DMS 273 (cell line): ENCODE results near the gene PLXDC2.

Experiments
- DNase-seq: peaks from one replicate; lab custom pipeline; 2025; ENCODE audit not compliant: unreplicated experiment; lab: John Stamatoyannopoulos, UW

The PLXDC2 gene

DNA sequence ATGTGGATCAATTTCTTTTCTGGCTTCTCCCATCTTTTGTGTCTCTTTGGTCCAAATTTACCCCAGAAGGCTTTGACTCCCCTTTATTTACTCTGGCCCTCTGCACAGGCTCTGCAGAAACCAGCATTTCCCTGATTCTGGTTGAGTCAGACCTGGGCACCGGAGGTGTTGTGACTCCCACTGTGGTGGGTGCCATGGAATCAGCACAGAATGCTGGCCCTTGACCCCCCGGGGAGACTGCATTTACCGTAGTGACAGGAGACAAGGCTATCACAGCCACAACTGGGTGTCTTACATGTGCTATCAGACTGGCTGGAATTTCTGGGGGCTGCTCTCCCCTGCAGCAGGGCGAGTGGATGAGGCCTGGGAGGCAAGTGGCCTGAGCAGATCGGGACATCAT, 37.6 kb downstream of the PLXDC2 start:
- DNase-seq, result no peak

DNA sequence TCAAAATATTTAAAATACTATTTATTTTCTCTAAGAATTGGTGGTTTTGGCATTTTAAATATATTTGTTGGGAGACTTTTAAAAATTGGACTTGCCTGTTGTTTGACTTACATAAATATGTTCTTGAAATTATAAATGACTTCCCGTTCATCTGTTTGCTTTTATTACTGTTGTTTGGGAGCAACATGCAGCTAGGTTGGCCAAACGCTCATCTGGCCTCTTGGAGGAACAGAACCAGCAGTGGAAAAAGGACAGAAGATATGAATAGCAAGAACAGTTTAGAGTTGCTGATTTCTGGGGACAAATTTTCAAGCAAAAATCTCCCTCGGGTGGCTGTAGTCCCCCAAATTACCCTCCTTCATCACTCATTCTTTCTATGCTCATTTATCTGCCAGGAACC, 41.6 kb downstream of the PLXDC2 start:
- DNase-seq, result no peak

GRCh38 chr10:19860107-19860506, 43.9 kb downstream of the PLXDC2 start:
- DNase-seq, result no peak

- DNase-seq, result no peak
Observed at GRCh38 chr10:19862811-19863515, 46.7 kb downstream of the PLXDC2 start.

- no peak for DNase-seq
Observed at GRCh38 chr10:19865676-19866075, 49.4 kb downstream of the PLXDC2 start.

DNA sequence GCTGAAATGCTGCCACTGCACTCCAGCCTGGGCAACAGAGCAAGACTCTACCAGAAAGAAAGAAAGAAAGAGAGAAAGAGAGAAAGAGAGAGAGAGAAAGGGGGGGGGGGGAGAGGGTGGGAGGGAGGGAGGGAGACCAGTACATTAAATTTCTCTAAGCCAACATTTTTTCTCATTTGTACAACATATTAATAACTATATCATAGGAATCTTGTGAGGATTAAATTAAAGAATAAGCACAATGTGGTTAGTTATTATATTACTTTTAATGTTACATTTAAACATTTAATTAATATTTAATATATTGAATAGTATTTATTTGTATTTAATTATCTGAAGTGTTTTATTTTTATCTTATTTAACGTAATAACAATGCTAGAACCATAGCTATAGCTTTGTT, 53.1 kb downstream of the PLXDC2 start:
- no peak for DNase-seq

DNA sequence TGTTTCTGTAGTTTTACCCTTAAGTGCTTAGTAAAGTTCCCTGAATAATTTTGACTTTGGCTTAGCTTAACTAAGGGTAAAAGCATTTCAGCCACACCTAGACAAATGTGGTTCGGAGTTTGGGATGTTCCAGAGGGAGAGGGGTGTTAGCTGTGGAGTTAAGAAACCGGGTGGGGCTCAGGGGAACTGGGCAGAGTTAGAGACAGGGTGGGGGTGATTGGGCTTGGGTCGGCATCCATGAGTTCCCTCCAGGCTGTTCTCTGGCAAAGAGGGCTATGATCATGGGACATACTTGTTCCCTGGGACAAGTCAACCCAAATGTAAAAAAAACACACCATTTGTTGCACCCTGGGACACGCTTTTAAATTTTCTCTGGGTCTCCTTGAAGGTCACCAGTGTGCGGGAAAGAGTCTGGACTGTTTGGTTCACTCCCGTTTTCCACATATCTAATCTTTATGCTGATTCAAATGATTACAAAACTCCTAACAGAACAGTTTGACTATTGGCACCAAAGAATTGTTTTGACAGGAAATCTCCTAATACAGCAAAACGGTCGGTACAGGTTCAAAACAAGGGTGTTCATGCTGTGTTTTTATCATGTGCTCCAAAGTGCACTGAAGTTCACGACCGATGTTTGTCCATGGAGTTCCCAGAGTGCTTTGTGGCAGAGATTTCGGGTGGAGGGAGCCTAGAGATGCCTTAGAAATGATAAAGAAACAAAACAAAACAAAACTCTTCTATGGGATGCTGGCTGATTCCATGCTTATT, 56.5 kb downstream of the PLXDC2 start:
- DNase-seq, result no peak

DNA sequence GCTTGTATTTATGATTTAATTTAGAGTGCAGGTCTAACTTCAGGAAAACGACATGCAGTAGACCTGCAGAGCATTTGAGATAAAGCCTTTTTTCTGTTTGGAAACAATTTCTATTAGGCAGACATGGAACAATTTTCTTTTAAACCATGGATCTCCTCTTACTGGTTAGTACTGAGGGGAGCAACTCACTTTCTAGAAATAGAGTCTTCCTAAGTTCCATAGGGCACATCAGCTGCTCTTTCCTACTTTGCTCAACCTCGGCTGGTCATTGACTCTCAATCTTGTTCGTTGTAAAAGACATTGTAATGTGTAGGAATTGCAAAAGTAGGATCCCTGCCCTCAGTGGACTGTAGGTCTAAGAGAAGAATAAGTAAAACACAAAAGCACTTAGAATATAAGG, 58.0 kb downstream of the PLXDC2 start:
- no peak for DNase-seq

- no peak for DNase-seq
Observed at GRCh38 chr10:19874791-19875190, 58.6 kb downstream of the PLXDC2 start.

GRCh38 chr10:19876570-19876969, 60.3 kb downstream of the PLXDC2 start:
- no peak for DNase-seq

DNA sequence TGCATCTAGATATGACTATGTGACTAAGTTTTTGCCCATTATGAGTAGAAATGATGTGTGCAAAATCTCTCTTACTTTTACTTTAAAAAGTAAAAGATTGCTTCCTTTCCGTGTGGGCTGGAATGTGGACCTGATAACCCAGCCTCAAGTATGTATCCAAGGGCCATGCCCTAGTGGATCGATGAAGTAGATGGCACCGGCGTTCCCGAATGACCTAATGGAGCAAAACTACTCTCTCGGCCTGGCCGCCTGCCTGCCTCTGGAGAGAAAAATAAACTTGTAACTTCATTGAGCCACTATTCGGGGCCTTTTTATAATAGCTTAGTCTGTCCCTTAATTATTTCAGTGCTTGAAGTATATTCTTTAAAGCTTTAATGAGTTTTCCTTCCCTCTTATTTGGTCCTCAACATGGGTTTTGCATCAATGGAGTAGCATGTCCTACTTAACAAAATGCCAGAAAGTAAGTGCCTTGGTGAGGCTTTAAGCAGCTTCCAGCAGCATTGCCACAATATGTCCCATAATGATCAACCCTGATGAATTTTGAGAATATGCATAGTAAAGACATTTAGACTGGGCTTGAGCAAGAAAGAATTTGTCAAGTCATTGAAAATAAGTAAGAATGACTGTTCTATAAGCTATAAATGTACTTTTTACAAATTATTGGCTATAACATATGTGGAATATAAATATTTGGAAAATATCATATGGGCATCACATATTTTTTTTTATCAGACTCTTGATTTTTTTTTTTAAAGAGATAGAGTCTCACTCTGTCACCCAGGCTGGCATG, 61.4 kb downstream of the PLXDC2 start:
- no peak for DNase-seq

- DNase-seq, result no peak
Observed at GRCh38 chr10:19882621-19883020, 66.4 kb downstream of the PLXDC2 start.

- no peak for DNase-seq
Observed at GRCh38 chr10:19888061-19888660, 71.9 kb downstream of the PLXDC2 start.

DNA sequence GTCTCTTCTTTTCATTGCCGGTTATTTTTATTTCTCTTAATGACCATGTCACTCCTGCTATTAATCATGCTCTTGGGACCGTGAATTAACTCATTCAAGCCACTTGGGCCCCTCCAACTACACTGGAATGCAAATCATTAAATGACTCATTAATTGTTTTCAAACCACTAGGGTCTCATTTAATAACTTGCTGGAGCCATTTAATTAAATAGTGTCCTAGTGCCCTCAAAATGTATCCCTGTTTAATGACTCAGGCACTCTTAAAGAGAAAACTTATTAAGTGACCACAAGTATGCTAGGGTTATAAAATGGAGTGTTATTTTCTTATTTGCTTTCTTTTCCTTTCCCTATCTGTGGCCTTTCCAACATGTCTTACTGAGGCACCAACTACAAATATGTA, 73.0 kb downstream of the PLXDC2 start:
- no peak for DNase-seq

DNA sequence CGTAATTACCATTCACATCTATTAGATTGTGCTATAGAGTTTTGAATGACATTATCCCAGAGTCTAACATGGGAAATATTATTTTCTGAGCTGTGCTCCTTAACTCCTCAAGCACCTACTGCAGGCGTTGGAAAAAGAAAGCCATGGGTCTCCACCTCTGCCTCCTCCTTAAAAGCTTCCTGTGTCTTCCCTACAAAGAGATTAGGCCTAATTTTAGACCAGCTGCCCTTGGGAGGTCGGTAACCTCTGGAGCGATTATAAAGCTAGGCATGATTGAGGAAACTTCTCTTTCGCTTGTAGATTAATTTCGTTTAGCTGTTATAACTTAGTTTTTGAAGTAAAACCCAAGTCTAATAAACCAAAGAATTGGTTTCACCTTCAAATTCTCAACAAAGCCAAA, 75.2 kb downstream of the PLXDC2 start:
- DNase-seq, result no peak

- no peak for DNase-seq
Observed at GRCh38 chr10:19892270-19892669, 76.0 kb downstream of the PLXDC2 start.

GRCh38 chr10:19892677-19893076, 76.4 kb downstream of the PLXDC2 start:
- DNase-seq, result no peak

GRCh38 chr10:19895500-19895899, 79.3 kb downstream of the PLXDC2 start:
- no peak for DNase-seq

GRCh38 chr10:19902456-19902855, 86.2 kb downstream of the PLXDC2 start:
- DNase-seq, result no peak

DNA sequence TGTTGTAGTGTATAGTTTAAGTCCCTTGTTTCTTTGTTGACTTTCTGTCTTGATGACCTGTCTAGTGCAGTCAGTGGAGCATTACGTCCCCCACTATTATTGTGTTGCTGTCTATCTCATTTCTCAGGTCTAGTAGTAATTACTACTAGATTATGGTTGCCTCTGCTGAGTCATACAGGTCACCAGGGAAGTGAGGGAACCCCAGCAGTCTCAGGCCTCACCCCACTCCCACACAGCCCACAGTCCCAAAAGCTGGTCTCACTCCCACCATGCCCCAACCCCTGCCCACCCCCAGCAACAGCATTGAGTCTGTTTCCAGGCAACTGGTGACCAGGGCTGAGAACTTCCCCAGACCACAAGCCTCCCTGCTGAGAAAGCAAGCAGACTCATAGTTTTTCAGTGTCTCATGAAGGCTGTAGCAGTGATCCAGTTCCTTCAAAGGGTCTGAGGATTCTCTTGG, 88.0 kb downstream of the PLXDC2 start:
- no peak for DNase-seq

GRCh38 chr10:19906108-19906791, 90.0 kb downstream of the PLXDC2 start:
- DNase-seq, result no peak
